Amniotic stem cell (primary cell): ENCODE results near the gene ATOH1.

Experiments used
- DNase-seq: peaks from one replicate; lab custom pipeline; 2025; lab: John Stamatoyannopoulos, UW

Gene ATOH1

DNA sequence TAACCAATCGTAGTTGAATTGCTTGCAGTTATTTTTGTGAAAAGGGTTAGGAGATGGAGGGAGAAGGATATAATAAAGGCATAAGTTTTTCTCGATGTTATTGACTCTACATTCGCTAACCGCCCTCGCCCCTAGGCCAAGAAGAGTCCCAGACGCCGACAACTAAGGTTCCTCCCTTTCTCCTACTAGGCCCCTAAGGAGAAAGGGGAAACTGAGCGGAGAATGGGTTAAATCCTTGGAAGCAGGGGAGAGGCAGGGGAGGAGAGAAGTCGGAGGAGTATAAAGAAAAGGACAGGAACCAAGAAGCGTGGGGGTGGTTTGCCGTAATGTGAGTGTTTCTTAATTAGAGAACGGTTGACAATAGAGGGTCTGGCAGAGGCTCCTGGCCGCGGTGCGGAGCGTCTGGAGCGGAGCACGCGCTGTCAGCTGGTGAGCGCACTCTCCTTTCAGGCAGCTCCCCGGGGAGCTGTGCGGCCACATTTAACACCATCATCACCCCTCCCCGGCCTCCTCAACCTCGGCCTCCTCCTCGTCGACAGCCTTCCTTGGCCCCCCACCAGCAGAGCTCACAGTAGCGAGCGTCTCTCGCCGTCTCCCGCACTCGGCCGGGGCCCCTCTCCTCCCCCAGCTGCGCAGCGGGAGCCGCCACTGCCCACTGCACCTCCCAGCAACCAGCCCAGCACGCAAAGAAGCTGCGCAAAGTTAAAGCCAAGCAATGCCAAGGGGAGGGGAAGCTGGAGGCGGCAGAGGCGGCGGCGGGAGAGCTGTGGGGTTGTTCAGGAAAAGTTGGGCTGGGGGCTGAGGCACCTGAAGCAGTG is 5.9 kb downstream of the ATOH1 start:
- DNase-seq: no peak

DNA sequence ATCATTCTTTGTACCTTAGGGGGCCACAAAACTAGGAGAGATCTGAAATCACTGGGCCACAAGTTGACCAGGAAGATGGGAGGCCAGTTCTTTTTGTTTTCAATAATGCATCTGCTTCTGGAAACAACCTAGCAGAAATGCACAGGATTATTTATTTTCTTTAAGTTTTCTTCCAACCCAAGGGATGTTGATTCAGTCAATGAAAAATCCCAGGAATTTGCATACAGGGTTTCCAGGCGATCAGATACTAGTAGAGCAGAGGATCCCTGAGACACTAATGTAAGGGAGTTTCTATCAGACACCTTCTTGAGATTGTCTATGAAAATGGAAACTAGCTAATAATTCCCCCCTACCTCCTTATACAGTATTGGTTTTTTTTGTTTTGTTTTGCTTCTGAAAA is 7.4 kb downstream of the ATOH1 start:
- DNase-seq: no peak

DNA sequence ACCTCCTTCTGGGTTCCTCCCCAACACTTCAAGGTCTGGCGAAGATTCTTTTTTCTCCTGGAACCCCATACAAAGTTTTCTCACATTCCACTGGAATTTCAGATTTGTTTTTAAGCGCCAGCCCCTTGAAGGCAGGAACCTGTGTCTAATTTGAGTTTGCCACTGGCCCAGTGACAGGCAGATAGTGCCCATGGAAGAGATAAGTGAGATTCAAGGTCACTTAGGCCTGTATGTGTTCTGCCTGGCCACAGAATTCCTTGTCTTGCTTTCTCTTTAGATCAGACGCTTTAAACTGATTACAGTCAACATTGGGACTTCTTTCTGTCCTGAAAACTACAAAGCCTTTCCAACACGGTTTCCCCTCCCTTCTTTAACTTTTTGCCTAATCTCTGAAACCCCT is 11.2 kb downstream of the ATOH1 start:
- DNase-seq: no peak

DNA sequence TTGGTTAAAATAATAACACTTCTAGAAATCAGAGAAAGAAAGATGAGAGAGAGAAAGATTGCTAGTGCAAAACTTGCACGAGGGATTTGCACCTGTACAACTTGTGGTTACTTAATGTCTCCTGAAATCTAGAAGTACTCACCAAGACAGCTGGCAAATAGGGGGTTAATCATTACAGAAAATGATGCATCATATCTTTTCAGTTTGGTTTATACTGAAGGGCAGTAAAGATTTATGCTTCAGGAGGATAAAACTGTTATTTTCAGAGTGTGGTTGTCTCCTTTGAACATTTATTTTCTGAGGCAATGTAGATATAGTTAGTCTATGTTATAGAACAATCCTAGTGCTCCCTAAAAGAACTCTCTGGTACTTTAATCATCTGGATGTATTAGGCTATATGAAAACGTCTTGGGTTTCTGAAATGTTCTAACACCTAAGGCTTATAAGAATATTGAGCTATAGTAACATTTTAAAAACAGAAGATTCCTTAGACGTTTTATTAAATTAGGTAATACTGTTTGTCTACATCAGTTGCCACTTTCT is 13.3 kb downstream of the ATOH1 start:
- no peak for DNase-seq

DNA sequence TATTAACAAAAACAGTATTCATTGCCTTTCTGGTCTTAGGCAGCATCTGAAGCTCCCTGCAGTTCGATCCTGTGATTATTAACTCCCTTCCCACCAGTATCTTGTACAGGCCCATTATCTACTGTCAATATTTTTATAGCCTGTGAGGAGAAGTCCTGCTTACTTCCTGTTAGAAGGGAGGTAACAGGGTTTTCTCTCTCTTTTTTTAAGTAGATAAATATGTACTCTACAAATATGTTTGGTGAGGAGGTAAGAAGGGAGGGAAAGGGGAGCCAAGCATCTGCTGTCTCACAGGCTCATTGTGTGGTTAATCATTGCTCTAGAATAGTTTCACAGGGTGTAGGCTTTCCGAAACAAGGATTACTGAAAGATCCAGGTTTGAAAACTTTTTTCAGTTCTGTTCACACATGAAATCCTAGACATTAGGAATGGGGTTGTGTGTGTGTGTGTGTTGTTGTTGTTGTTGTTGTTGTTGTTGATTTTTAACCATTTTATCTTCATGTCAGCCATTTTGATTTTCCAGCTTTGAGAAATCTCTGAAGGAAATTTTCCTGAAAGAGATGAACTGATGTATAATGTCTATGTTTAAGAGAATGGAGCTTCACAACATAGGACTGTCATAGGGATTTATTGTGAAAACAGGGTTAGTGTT is 14.2 kb downstream of the ATOH1 start:
- no peak for DNase-seq

DNA sequence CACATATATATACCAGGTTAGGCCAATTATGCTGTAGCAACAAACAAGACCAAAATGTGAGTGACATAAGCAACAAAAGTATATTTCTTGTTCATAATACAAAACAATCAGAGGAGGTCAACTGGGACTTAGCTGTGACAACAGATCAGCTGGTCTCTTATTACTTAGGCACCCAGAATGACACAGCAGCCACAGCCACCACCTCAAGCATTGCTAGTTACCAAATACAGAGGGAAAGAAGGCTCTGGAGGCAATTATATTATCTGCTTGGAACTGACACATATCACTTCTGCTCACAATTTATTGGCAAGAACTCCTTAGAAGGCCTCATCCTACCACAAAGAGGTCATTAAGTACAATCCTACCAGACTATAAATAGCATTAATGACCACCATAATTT is 15.2 kb downstream of the ATOH1 start:
- no peak for DNase-seq

DNA sequence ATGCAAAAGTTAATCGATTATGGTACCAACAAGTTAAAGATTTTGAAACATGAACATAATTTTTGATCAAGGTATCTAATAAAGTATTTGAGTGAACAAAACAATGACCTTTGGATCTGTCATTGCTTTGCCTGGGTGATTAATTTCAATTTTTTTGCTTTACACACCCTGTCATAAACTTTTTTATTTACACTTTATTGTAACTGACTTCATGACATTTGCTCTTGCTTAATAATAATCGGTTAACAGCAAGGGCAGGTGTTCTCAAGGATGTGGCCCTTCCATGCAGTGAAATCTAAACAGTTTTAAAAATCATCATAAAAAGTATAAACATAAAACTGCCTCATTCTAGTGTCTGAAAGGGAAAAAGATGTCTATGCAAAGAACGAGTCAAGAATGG is 24.1 kb downstream of the ATOH1 start:
- no peak for DNase-seq

DNA sequence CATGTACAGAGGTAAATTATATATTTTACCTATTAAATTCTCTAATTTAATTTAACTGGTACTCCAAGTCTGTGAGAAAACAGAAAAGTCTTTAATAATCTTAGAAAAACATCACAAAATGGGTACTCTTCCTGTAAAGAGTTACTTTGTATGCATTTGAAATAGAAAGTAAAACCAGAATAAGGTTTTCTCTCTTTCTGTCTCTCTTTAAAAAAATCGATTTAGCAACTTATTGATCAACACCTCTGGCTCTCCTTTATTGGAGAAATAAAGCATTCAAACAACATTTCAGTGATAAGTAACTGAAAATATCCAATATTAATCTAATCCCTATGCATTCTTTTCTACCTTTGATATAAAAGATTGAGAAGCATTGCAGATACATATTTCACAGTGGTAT is 27.4 kb downstream of the ATOH1 start:
- no peak for DNase-seq

DNA sequence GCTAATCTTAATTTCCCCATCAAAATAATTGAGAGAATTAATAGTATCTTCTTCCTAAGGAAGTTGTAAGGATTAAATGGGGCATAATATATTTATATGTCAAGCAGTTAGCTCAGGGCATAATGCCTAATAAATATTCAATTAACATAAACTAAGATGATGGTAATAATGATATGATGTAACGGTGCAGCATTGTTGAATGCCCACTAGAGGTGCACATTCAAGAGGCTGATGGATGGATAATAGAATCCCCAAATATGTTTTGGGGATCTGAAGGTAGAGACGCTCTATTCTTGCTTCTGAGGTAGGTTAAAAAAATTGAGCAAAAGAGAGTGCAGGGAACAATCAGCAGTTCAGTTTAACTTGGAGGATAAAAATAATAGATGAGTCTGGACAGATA is 37.1 kb downstream of the ATOH1 start:
- no peak for DNase-seq

DNA sequence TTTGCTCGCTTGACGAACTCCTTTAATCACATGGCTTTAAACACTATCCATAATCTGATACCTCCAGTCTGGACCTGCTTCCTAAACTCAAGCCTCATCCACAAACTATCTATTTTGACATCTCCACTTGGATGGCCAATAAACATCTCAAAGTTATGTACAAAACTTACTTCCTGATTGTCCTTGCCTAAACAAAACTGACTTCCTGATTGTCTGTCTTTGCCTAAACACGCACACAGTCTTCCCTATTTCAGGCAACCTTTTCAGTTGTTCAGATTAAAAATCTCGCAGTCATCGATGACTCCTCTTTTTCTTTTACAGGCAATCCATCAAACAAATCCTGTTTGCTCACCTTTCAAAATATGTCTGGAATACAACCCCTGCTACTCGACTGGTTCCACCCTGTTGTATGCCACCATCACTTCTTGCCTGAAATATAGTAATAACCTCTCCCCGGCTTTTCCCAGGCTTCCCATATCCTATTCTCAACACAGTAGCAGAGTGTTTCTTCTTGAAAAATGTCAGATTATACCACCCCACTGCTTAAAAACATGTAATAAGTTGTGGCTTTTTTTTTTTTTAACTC is 39.0 kb downstream of the ATOH1 start:
- no peak for DNase-seq

DNA sequence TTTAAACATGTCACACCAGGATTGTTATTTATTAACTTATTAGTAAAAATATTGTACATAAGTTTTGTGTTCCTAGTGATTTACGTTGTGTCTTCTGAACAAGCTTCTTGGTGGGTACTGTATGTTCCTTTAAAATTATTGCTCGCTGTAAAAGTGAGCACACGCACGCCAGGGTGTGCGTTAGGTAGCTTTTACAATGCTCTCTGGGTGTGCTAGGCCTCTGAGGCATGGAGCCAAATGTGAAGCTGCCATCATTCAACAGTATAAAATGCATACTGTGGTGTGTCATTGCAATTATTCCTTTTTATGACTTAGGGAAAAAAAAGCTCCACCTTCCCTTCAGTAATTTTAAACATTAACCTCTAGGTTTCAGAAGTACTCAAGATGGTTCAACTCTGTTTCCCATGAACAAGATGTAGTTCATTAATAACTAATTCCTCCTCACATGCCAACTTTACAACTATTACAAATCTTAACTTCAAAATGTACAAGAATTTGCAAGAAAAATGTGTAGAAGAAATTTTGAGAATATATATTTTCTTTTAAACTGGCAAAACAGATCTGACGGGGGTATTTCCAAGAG is 42.4 kb downstream of the ATOH1 start:
- no peak for DNase-seq

DNA sequence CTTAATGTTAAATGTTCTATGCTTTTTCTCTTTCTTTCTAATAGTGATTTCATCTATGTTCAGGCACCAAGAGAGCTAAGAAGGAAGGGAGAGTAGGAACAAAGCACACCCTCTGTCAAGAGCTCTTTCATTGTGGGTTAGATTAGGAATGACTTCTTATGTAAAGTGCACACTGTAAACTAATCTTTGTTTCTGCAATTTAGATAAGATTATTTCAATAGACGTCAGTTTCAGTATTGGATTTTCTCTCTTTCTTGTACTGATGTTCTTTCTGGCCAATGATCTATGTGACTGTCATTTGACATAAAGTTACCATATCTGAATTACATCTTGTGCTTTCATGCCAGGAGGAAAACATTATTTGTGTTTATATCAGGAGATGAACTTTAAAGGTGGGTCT is 48.2 kb downstream of the ATOH1 start:
- DNase-seq: no peak

DNA sequence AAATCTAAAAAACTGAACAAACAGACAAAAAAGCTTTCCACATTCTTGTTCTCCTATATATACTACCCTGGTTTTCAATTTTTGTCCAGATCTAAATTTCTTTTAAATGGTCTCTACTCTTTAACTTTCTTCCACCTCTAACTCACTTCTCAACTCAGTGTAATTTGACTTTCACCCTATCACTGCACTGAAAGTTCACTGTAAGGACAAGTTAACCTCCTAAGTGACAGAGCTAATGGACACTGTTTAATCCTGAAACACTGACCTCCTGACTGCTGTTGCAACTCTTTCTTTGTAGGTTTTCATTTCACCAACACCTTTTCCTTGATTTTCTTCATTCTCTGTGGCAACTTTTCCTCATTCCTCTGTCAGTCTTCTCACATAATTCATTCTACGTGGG is 50.0 kb downstream of the ATOH1 start:
- DNase-seq: no peak

DNA sequence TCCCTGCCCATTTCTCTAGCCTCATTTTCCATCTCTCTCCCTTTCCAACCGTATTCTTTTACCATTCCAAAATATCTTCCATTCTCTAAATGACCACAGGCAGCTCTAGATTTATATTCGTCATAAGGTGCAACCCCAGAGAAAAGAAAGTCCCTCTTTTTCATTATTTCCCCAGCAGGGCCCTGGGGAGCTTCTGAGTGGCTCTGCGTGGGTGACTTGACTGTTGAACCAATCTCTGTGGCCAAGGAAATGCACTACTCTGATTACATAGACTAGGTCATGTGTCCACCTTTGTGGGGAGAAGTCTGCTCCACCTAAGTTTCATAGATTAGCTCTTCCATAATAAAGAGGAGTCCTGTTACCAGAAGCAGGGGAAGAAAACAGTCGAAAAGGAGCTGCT is 51.4 kb downstream of the ATOH1 start:
- DNase-seq: no peak
